Spleen (tissue), 7 donors: ENCODE results near the gene AK8.

Source experiments
- CTCF ChIP-seq, 11 experiments: fragments of 200-600 bp in 7 of 11; fragments of 450-650 bp in 4 of 11; sonication (generic) in 4 of 11; IDR thresholded peaks in 8 of 11; conservative IDR thresholded peaks in 3 of 11; 1 replicate in 7 of 11; 2 replicates in 4 of 11; pipeline versions ENCODE4 v1.4.0 to v1.8.0; 2016 to 2021; ENCODE audit warnings: antibody characterized with exemption in 11 of 11, inconsistent platforms in 4 of 11, mild to moderate bottlenecking in 1 of 11
- POLR2A ChIP-seq, 3 donors: fragments of 450-650 bp; IDR thresholded peaks; one replicate each; pipeline ENCODE4 v1.5.1; 2017; ENCODE audit warnings: antibody characterized with exemption in 3 of 3, mild to moderate bottlenecking in 1 of 3
- POLR2AphosphoS5 ChIP-seq, 3 donors: sonication (generic); formaldehyde crosslinking; IDR thresholded peaks; one replicate each; pipeline ENCODE4 v1.5.1; 2017; ENCODE audit warnings: antibody characterized with exemption in 3 of 3
- donor health status: DM: no; HTN: no; CAD: no; lungs with moderate emphysema.
- donor health status: DM: no; HTN: no; CAD: no.
- donor health status: DM: no; HTN: no; CAD: no.

- TF ChIP-seq CTCF (IDR thresholded peaks at IDR 0.05 in 8 of 11, conservative IDR thresholded peaks at IDR 0.05 in 3 of 11) (no peak), POLR2A (IDR thresholded peaks at IDR 0.05) (no peak), POLR2AphosphoS5 (IDR thresholded peaks at IDR 0.05) (no peak)
Observed at GRCh38 chr9:132855904-132856303, 22.2 kb downstream of the AK8 start.
